GM19455 (cell line): Measurements from ENCODE around the gene CAMSAP3.
"Not testable (repeated sequence)": the region's sequence is repeated elsewhere in the genome, so short reads cannot be mapped to it uniquely, and the experiment has no call there.

Source experiments
- ATAC-seq: cut with Tn5 transposase; IDR thresholded peaks from one replicate; pipeline ENCODE4 v1.9.1; 2021; ENCODE audit not compliant: unreplicated experiment

Gene CAMSAP3

GRCh38 chr19:7577422-7577821 is 18.2 kb upstream of the CAMSAP3 start:
- not testable (repeated sequence) for ATAC-seq

- ATAC-seq, result no peak
Measured at GRCh38 chr19:7578127-7578526, 17.5 kb upstream of the CAMSAP3 start.

GRCh38 chr19:7579182-7579581 is 16.5 kb upstream of the CAMSAP3 start:
- ATAC-seq, result no peak

DNA sequence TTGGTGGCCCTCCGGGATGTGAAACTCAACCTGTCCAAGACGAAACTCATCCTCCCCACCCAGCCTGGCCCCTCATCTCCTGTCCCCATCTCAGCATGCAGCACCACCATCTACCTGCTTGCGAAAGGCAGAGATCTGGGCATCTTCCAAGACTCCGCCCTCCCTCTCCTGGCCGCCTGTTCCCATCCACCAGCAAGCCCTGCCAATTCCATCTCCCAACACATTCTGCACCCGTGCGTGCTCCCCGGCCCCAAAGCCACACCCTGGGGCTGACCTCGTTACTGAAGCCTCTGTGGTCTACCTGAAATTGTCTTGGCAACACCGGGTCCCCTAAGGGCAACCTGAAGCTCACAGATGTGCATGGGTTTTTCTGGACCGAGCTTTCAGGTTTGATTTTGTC is 13.2 kb upstream of the CAMSAP3 start:
- ATAC-seq, result no peak

DNA sequence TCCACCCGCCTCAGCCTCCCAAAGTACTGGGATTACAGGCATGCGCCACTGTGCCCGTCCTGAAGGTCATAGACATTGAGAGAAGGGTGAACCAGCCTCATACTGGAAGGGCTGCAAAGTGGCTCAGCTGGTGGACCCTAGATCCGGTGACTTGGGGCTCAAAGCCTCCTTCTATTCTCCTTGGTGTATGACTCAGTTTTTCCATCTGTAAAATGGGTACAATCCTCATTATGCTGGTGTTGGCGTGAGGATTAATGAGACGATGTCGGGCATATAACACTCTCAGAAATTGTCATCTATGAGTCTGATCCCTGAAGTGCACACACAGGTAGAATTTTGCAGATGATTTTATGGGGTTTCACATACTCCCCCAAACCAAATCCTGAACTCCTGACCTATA is 5.8 kb upstream of the CAMSAP3 start:
- no peak for ATAC-seq

- ATAC-seq, result no peak
Measured at GRCh38 chr19:7590256-7590655, 5.4 kb upstream of the CAMSAP3 start.

- ATAC-seq, result no peak
Measured at GRCh38 chr19:7596211-7596937, 711 bp downstream of the CAMSAP3 start.

- ATAC-seq, result no peak
Measured at GRCh38 chr19:7597689-7598088, 2.0 kb downstream of the CAMSAP3 start.

- no peak for ATAC-seq
Measured at GRCh38 chr19:7598180-7598579, 2.5 kb downstream of the CAMSAP3 start.

DNA sequence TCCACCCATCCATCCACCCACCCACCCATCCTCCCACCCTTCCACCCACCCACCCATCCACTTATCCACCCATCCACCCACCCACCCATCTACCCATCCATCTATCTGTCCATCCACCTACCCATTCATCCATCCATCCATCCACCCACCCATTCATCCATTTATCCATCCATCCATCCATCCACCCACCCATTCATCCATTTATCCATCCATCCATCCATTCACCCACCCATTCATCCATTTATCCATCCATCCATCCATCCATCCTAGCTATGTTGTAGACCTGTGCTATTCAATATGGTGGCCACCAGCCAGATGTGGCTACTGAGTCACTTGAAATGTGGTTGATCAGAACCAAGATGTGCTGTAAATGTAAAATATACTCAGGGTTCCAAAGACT is 5.1 kb downstream of the CAMSAP3 start:
- ATAC-seq, result no peak

DNA sequence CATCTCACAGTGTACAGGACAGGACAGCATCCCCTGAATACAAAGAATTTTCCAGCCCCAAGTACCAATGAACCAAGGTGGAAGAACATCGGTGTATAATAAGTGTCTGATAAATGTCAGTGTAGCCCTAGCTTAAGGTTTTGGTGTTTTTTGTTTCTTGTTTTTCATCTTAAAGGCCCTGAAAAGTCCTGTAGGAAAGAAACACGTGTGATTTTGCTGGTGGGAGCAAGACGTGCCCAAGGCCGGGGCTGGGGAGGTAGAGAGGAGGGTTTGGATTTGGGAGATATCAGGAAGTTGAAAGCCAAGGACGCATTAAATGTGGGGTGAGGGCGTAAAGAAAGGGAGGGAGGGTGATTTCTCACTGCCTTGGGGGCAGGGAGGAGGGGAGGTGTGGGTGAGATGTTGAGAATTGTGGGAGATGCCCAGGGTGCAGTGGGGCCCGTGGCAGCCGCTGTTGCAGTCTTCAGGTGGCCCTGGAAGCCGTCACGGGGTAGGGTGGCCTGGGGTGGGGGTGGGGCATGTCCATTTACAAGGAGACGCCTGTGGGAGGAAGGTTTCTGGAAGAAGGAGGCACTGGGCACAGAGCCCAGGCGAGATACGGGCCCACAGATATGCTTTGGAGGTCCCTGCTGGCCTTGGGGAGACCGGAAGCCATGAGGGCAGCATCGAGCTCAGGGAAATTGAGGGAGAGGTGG is 6.7 kb downstream of the CAMSAP3 start:
- no peak for ATAC-seq

GRCh38 chr19:7602935-7603497 is 7.4 kb downstream of the CAMSAP3 start:
- no peak for ATAC-seq

- ATAC-seq, result no peak
Measured at GRCh38 chr19:7603919-7604318, 8.3 kb downstream of the CAMSAP3 start.

- ATAC-seq, result no peak
Measured at GRCh38 chr19:7605490-7606222, 10.0 kb downstream of the CAMSAP3 start.

DNA sequence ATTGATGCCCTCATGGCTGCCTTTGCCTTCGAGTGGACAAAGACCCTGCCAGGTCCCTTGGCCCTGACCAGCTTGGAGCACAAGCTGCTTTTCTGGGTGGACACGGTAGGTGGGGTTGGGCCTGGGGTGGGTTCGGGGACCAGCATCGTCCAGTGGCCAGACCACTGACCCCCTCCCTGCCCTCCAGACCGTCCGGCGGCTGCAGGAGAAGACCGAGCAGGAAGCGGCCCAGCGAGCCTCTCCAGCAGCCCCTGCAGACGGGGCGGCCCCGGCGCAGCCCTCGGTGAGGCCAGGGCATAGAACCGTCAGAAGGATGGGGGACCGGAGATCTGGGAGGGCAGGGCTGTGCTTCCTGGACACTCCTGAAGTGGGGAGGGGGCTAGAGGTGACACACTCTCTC is 10.6 kb downstream of the CAMSAP3 start:
- ATAC-seq, result no peak

- no peak for ATAC-seq
Measured at GRCh38 chr19:7607212-7607873, 11.7 kb downstream of the CAMSAP3 start.

- ATAC-seq, result no peak
Measured at GRCh38 chr19:7607874-7608560, 12.4 kb downstream of the CAMSAP3 start.

DNA sequence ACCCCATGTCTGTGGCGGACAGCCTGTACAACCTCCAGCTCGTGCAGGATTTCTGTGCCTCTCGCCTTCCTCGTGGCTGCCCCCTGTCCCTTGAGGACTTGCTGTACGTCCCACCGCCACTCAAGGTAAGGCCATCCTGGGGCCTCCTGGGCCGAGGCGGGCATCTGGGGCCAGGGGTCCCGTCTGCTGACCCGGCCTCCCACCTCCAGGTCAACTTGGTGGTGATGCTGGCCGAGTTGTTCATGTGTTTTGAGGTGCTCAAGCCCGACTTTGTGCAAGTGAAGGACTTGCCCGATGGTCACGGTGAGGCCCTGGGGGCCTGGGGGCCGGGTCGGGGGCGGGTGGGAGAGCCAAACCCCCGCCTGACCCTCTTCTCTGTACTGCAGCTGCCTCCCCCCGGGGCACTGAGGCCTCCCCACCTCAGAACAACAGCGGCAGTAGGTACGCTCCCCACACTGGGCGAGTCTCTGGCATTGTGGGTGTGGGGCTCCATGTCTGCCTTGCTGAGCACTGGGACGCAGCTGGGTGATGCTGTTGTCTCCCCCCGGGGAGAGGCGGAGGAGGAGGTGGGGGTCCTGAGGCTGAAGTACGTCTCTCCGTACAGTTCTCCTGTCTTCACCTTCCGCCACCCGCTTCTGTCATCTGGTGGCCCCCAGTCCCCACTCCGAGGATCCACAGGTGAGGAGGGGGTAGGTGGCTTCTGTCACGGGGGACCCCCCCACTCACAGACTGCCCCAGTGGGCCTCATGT is 15.0 kb downstream of the CAMSAP3 start:
- no peak for ATAC-seq

DNA sequence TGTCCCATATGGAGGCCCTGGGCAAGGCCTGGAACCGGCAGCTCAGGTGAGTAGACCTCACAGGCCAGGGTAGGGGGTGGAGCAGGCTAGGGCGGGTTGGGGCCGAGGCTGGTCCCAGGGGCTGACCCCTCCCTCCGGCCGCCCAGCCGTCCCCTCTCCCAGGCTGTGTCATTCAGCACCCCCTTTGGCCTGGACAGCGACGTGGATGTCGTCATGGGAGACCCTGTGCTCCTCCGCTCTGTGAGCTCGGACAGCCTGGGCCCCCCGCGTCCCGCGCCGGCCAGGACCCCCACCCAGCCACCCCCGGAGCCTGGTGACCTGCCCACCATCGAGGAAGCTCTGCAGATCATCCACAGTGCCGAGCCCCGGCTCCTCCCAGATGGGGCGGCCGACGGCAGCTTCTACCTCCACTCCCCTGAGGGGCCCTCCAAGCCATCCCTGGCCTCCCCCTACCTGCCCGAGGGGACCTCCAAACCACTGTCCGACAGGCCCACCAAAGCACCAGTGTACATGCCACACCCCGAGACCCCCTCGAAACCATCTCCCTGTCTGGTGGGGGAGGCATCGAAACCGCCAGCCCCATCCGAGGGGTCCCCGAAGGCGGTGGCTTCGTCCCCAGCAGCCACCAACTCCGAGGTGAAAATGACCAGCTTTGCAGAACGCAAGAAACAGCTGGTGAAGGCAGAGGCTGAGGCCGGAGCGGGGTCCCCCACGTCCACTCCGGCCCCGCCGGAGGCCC is 16.0 kb downstream of the CAMSAP3 start:
- ATAC-seq, result no peak
